ENCODE measurements around the gene RHOA.
"Not testable (repeated sequence)": the region's sequence is repeated elsewhere in the genome, so short reads cannot be mapped to it uniquely, and the experiment has no call there.

RHOA gene

DNA sequence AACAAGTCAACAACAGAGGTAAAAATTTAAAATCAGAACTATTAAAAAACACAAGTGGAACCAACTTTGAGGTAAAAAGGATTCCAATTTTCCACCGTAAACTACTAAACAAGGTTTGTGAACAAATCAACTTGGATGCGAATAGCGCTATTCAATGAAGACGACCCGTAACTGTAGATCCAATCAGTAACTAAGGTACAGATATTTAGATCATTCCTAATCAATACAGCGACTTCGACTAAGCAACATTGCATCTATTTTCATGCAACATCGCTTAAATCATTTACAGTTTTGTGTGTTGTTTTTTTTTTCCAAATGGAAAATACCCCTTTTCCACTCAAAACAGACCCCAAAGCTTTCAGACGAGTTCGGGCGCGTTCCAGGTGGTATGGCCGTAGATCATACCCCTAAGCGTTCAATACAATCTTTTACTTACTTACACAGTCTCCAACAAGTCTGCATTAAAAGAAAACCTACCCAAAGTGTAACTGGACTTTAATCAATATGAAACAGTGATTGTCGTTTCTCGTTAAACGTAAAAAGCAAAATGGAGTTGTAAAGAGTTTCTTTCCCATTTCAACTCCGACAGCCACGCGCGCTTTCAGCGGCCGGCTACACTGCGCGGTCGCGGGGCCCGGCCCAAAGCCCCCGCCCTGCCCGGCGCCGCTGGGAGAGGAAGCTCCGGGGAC, 786 bp downstream of the RHOA start:
- Mint-ChIP-seq H3K27ac (peak overlapping the region; percentile 96), H3K4me3 (peak overlapping the region; percentile 95), H3K4me1 (peaks cover 40% of the 10 kb centered on the region), H3K36me3 (ENCODE audit: low read depth) (peaks cover 12% of the 10 kb centered on the region), H3K27me3 (ENCODE audit: low read depth, poor library complexity) (no peaks in the 10 kb centered on the region), H3K9me3 (no peaks in the 10 kb centered on the region)
- DNase-seq, result no peak
- TF ChIP-seq, protein P1, sequence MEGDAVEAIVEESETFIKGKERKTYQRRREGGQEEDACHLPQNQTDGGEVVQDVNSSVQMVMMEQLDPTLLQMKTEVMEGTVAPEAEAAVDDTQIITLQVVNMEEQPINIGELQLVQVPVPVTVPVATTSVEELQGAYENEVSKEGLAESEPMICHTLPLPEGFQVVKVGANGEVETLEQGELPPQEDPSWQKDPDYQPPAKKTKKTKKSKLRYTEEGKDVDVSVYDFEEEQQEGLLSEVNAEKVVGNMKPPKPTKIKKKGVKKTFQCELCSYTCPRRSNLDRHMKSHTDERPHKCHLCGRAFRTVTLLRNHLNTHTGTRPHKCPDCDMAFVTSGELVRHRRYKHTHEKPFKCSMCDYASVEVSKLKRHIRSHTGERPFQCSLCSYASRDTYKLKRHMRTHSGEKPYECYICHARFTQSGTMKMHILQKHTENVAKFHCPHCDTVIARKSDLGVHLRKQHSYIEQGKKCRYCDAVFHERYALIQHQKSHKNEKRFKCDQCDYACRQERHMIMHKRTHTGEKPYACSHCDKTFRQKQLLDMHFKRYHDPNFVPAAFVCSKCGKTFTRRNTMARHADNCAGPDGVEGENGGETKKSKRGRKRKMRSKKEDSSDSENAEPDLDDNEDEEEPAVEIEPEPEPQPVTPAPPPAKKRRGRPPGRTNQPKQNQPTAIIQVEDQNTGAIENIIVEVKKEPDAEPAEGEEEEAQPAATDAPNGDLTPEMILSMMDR (IDR thresholded peaks at IDR 0.05), result no peak

DNA sequence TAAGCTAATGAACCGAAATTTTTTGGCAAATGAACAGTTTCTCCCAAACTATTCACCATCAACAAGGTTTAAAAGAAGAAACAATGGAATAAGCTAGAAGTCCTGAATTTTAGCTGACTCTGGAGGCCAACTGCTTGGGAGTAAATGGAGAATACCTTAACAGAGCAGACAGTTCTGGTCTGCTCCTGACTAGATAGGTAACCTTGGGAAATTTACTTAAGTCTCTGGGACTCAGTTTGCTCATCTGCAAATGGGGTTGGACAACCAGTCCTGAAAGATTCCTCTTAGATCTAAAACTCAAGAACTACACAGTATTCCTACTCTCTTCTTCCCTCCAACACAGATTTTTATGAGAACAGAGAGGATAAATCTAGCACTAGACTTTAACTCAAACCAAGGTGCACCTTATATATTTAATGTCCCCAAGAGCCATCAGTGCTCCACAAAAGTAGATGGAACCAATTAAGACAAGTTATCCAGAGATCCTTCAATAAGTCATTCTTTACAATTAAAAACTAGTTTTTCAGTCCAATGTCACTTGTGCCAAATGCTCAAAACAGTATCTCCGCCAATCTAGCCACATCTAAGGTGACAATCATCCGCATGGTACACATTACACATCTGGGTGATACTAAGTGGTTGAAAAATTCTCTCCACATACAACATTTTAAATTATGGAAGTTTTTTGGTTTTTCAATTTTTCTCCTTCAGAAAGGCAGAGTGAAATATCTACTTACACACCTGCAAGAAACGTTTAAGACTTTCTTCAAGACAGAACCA, 1.5 kb downstream of the RHOA start:
- DNase-seq, result no peak
- TF ChIP-seq, protein P1 (IDR thresholded peaks at IDR 0.05), result no peak
- Mint-ChIP-seq H3K4me1 (peaks cover 44% of the 10 kb centered on the region), H3K36me3 (ENCODE audit: low read depth) (peaks cover 15% of the 10 kb centered on the region), H3K4me3 (peak overlapping the region; percentile 95), H3K9me3 (no peaks in the 10 kb centered on the region), H3K27ac (peak overlapping the region; percentile 96), H3K27me3 (ENCODE audit: low read depth, poor library complexity) (no peaks in the 10 kb centered on the region)

DNA sequence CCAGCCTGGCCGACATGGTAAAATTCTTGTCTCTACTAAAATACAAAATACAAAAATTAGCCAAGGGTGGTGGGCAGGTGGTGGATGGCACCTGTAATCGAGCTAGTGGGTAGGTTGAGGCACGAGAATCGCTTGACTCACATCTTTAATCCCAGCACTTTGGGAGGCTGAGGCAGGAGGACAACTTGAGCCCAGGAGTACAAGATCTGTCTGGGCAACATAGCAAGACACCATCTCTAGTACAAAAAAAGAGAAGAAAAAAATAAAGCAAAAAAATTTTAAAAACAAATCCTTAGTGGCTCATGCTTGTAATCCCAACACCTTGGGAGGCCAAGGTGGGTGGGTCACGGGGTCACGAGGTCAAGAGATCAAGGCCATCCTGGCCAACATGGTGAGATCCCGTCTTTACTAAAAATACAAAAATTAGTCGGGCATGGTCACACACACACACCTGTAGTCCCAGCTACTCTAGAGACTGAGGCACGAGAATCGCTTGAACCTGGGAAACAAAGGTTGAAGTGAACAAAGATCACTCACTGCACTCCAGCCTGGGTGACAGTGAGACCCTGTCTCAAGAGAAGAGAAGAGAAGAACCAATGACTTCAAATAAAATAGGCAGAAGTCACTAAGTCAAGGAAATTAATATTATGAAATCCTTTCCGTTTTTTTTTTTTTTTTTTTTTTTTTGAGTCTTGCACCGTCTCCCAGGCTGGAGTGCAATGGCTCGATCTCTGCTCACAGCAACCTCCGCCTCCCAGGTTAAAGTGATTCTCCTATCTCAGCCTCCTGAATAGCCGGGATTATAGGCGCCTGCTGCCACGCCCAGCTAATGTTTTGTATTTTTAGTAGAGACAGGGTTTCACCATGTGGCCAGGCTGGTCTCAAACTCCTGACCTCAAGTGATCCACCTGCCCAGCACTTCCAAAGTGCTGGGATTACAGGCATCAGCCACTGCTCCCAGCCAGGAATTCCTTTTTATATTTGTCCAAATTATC, 4.9 kb downstream of the RHOA start:
- no peaks in the 10 kb centered on the region for H3K27me3 Mint-ChIP-seq (ENCODE audit: low read depth, poor library complexity)
- H3K36me3 Mint-ChIP-seq (ENCODE audit: low read depth), result peaks cover 31% of the 10 kb centered on the region
- no peak overlapping the region for H3K4me3 Mint-ChIP-seq
- TF ChIP-seq, protein P1 (IDR thresholded peaks at IDR 0.05), result no peak
- no peaks in the 10 kb centered on the region for H3K9me3 Mint-ChIP-seq
- H3K27ac Mint-ChIP-seq, result peak overlapping the region; percentile 95
- no peak for DNase-seq
- peaks cover 31% of the 10 kb centered on the region for H3K4me1 Mint-ChIP-seq

DNA sequence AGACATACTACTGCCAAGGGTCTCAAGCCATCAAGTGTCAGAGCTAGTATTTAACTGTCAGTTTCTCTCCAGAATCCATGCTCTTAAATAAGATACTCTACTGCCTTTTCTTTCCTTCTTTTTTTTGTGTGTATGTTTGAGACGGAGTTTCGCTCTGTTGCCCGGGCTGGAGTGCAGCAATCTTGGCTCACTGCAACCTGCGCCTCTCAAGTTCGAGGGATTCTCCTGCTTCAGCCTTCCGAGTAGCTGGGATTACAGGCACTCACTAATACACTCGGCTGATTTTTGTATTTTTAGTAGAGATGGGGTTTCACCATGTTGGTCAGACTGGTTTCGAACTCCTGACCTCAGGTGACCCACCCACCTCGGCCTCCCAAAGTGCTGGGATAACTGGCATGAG, 6.2 kb downstream of the RHOA start:
- Mint-ChIP-seq H3K36me3 (ENCODE audit: low read depth) (peaks cover 41% of the 10 kb centered on the region), H3K27ac (peak overlapping the region; percentile 49), H3K4me1 (peaks cover 25% of the 10 kb centered on the region)
- not testable (repeated sequence) for DNase-seq; H3K27me3 Mint-ChIP-seq (ENCODE audit: low read depth, poor library complexity); H3K4me3 Mint-ChIP-seq; H3K9me3 Mint-ChIP-seq

DNA sequence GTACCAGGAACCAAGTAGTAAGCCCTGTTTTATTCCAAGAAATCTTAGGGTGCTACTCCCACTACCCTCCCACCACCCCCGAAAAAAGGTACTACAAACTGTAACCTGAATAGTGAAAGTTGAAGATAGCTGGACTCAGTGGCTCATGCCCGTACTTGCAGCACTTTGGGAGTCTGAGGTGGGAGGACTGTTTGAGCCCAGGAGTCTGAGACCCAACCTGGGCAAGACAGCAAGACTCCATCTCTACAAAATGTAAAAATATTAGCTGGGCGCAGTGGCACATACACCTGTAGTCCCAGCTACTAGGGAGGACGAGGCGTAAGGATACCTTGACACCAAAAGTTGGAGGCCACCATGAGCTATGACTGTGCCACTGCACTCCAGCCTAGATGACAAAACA, 7.9 kb downstream of the RHOA start:
- H3K4me3 Mint-ChIP-seq, result no peak overlapping the region
- H3K36me3 Mint-ChIP-seq (ENCODE audit: low read depth), result peaks cover 54% of the 10 kb centered on the region
- peaks cover 16% of the 10 kb centered on the region for H3K4me1 Mint-ChIP-seq
- no peaks in the 10 kb centered on the region for H3K9me3 Mint-ChIP-seq
- TF ChIP-seq, protein P1 (IDR thresholded peaks at IDR 0.05), result no peak
- DNase-seq, result no peak
- H3K27ac Mint-ChIP-seq, result no peak overlapping the region
- H3K27me3 Mint-ChIP-seq (ENCODE audit: low read depth, poor library complexity), result no peaks in the 10 kb centered on the region

DNA sequence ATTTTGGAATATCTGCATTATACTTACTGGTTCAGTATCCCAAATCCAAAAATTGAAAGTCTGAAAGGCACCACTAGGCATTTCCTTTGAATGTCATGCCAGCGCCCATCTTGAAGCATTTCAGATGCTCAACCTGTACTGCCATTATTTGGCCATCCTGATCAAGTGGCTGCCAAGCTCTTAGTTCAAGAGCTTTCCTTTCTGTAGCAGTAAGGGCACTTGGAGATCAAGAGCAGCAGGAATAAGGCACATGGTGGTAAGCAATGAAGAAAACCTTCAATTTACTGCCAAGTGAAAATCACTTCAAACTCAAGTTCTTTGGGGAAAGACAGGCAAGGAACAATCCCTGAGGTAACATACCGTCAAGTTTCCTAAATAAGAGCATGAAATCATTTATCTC, 10.0 kb downstream of the RHOA start:
- no peak for DNase-seq
- Mint-ChIP-seq H3K9me3 (no peaks in the 10 kb centered on the region), H3K36me3 (ENCODE audit: low read depth) (peaks cover 67% of the 10 kb centered on the region), H3K4me1 (peaks cover 22% of the 10 kb centered on the region), H3K27me3 (ENCODE audit: low read depth, poor library complexity) (no peaks in the 10 kb centered on the region), H3K4me3 (no peak overlapping the region), H3K27ac (no peak overlapping the region)
- TF ChIP-seq, protein P1 (IDR thresholded peaks at IDR 0.05), result no peak
